ENCODE data around the gene PDSS2. TPM values are rescaled to one million over a fixed set of nuclear protein-coding genes. Genes with fewer than 3 reads are reported as not detected.

Gene PDSS2
- polyA plus RNA-seq, 1 donor (not counting 4 experiments of a cell fraction or from before 2014, with no cell fraction given): 12.5 TPM

DNA sequence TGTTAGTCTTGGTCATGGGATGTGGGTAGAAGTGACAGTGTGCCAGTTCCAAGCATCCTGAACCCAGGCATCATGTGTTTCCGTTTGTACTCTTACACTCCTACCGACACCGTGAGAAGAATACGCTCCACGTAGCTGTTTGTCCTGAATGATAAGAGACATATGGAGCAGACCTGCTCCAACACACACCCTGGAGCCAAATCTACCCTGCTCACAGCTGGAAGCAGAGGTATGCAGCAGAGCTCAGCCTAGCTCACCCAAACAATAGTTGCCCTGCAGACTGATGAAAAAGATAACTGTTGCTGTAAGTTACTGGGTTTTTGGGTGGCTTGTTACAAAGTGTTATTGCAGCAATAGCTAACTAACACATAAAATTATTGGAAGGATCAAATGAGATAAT is 14.3 kb upstream of the PDSS2 start:
- H3K79me2 ChIP-seq (ENCODE audit: control insufficient read depth, insufficient read depth, low read length): no peaks in the 10 kb centered on the region
- no peaks in the 10 kb centered on the region for H3K4me1 ChIP-seq (ENCODE audit: control insufficient read depth, extremely low read depth, insufficient read depth, low read length)
- H3K27me3 ChIP-seq (ENCODE audit: control insufficient read depth, extremely low read depth, insufficient read depth, low read length): peaks cover under 1% of the 10 kb centered on the region
- H4K20me1 ChIP-seq (ENCODE audit: control insufficient read depth, extremely low read depth, insufficient read depth, low read length): no peaks in the 10 kb centered on the region
- dilution Hi-C loops (cut with MboI; ENCODE audit: extremely low pct_ligation_motif_present, low sequenced_read_pairs): no loop called here
- H3K27ac ChIP-seq (ENCODE audit: control insufficient read depth, insufficient read depth, low read length): no peak overlapping the region
- no peaks in the 10 kb centered on the region for H3K9me1 ChIP-seq (ENCODE audit: control insufficient read depth, extremely low read depth, insufficient read depth, low read length)
- H3K36me3 ChIP-seq (ENCODE audit: control insufficient read depth in 2 of 2, extremely low read depth in 1 of 2, insufficient read depth in 2 of 2, low read length in 2 of 2): no peaks in the 10 kb centered on the region
- no peak overlapping the region for H3K4me3 ChIP-seq (ENCODE audit: control insufficient read depth in 2 of 3, extremely low read depth in 1 of 3, insufficient read depth in 2 of 3, low read depth in 1 of 3, low read length in 3 of 3)
- no peak for TF ChIP-seq EZH2 (IDR thresholded peaks at IDR 0.05; ENCODE audit: low read length)
- TF ChIP-seq, protein P1, sequence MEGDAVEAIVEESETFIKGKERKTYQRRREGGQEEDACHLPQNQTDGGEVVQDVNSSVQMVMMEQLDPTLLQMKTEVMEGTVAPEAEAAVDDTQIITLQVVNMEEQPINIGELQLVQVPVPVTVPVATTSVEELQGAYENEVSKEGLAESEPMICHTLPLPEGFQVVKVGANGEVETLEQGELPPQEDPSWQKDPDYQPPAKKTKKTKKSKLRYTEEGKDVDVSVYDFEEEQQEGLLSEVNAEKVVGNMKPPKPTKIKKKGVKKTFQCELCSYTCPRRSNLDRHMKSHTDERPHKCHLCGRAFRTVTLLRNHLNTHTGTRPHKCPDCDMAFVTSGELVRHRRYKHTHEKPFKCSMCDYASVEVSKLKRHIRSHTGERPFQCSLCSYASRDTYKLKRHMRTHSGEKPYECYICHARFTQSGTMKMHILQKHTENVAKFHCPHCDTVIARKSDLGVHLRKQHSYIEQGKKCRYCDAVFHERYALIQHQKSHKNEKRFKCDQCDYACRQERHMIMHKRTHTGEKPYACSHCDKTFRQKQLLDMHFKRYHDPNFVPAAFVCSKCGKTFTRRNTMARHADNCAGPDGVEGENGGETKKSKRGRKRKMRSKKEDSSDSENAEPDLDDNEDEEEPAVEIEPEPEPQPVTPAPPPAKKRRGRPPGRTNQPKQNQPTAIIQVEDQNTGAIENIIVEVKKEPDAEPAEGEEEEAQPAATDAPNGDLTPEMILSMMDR (optimal IDR thresholded peaks at IDR 0.05 in 1 of 3, IDR thresholded peaks at IDR 0.05 in 1 of 3, conservative IDR thresholded peaks at IDR 0.05 in 1 of 3; ENCODE audit: extremely low read depth in 1 of 3, insufficient read depth in 2 of 3, low read length in 3 of 3): no peak
- no peak for DNase-seq (ENCODE audit: low read depth, low spot score)
- H3K9me3 ChIP-seq (ENCODE audit: control insufficient read depth, low read depth, low read length): no peaks in the 10 kb centered on the region
- H3K9ac ChIP-seq (ENCODE audit: control insufficient read depth, extremely low read depth, insufficient read depth, low read length): no peak overlapping the region
- H3K4me2 ChIP-seq (ENCODE audit: control insufficient read depth, extremely low read depth, insufficient read depth, low read depth, low read length): no peak overlapping the region
- FAIRE-seq: no peak
- no peak overlapping the region for H2AFZ ChIP-seq (ENCODE audit: control insufficient read depth, low read length)

DNA sequence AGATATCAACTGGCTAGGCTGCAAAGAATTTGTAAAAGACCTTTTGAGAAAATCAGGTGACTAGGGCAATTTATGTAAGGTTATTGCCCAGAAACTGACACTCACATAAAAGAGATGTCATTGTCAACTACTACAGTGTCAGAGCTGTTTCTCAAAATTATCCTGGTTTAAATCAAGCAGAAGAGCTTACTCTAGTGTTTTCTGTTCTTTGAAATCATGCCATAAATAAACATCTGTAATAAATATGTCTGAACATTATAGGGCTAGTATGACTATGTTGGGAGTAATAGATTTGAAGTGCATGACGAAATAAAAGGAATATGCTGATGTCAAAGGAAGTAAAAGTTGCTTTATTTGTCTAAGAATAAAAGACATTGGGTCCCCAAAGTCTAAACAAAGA is 11.0 kb upstream of the PDSS2 start:
- no peak overlapping the region for H2AFZ ChIP-seq (ENCODE audit: control insufficient read depth, low read length)
- H3K79me2 ChIP-seq (ENCODE audit: control insufficient read depth, insufficient read depth, low read length): no peaks in the 10 kb centered on the region
- H3K4me1 ChIP-seq (ENCODE audit: control insufficient read depth, extremely low read depth, insufficient read depth, low read length): no peaks in the 10 kb centered on the region
- no peaks in the 10 kb centered on the region for H3K9me3 ChIP-seq (ENCODE audit: control insufficient read depth, low read depth, low read length)
- dilution Hi-C loops (cut with MboI; ENCODE audit: extremely low pct_ligation_motif_present, low sequenced_read_pairs): no loop called here
- H3K9ac ChIP-seq (ENCODE audit: control insufficient read depth, extremely low read depth, insufficient read depth, low read length): no peak overlapping the region
- DNase-seq (ENCODE audit: low read depth, low spot score) (no peak), FAIRE-seq (no peak)
- H3K27me3 ChIP-seq (ENCODE audit: control insufficient read depth, extremely low read depth, insufficient read depth, low read length): no peaks in the 10 kb centered on the region
- H3K36me3 ChIP-seq (ENCODE audit: control insufficient read depth in 2 of 2, extremely low read depth in 1 of 2, insufficient read depth in 2 of 2, low read length in 2 of 2): no peaks in the 10 kb centered on the region
- no peaks in the 10 kb centered on the region for H4K20me1 ChIP-seq (ENCODE audit: control insufficient read depth, extremely low read depth, insufficient read depth, low read length)
- H3K9me1 ChIP-seq (ENCODE audit: control insufficient read depth, extremely low read depth, insufficient read depth, low read length): no peaks in the 10 kb centered on the region
- no peak overlapping the region for H3K4me3 ChIP-seq (ENCODE audit: control insufficient read depth in 2 of 3, extremely low read depth in 1 of 3, insufficient read depth in 2 of 3, low read depth in 1 of 3, low read length in 3 of 3)
- no peak for TF ChIP-seq EZH2 (IDR thresholded peaks at IDR 0.05; ENCODE audit: low read length)
- TF ChIP-seq, protein P1 (optimal IDR thresholded peaks at IDR 0.05 in 1 of 3, IDR thresholded peaks at IDR 0.05 in 1 of 3, conservative IDR thresholded peaks at IDR 0.05 in 1 of 3; ENCODE audit: extremely low read depth in 1 of 3, insufficient read depth in 2 of 3, low read length in 3 of 3): no peak
- no peak overlapping the region for H3K4me2 ChIP-seq (ENCODE audit: control insufficient read depth, extremely low read depth, insufficient read depth, low read depth, low read length)
- no peak overlapping the region for H3K27ac ChIP-seq (ENCODE audit: control insufficient read depth, insufficient read depth, low read length)

Data from keratinocyte (primary cell).